GM21381 (cell line): ENCODE data around the gene NCAPG2.
A peak's percentile ranks its signal among the peaks of the same experiment; 100 is the strongest.

ENCODE experiments used
- ATAC-seq: cut with Tn5 transposase; IDR thresholded peaks from one replicate; pipeline ENCODE4 v1.9.1; 2021; ENCODE audit warnings: mild to moderate bottlenecking, moderate library complexity; ENCODE audit not compliant: unreplicated experiment

The NCAPG2 gene

DNA sequence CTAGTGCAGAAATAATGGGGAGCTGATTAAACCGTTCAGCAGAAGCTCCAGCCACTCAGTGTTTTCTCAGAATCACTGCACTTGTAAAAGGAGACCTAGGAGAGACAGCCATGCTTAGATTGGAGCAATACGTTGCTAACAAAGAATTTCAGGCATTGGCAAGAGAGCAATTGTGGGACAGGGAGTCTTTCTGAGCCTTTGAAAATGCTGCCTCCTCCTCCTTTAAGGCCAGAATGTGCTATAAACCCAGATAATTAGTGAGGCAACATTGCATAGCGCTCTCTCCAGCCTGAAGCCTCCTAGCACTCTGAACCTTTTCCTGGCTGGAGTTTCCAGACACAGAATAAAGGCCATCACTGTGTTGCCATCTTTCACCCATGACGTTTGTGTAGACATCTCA, 98.5 kb downstream of the NCAPG2 start:
- ATAC-seq = no peak

DNA sequence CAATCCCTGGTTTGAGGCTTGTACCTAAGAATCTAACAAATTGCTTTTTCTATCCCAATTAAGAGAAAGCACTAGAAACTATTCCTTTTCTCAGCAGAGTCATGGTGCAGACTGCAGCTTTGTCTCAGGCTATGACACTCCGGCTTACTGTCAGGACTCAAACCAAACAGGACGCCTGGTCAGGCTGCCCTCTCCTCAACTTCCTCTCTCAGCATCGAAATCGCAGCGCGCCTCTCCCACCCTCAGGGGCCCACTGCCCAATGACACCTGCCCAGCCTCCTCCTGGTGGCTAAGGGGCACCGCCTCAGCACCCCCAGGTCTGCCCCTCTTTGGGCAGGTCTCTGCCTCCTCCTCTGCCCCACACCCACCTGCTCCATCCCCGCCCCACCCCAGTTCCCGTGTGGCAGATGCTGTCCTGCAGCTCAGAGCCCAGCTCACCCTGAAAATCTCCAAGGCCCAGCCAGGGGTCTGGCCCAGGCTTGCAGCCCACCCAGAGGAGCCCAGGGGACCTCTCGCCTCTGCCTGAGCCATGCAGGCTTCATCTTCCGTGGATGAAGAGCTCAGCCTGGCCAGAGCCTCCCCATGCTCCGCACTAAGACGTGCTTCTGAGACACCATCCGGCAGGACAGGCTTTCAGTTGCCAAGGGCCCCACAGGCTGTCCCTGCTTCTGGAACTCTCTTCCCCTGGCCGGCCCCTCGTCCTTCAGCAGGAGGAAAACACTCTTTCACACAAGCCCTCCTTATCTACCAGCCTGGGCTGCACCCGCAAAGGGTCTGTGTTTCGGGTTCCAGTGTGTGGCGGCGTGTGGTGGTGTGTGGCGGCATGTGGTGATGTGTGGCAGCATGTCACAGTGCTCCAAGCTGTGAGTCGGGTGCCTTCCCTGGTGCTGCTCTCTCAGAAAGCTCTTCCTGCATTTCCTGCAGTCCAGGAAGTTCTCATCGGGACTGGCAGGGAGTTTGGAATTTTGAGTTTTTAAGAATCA, 100.5 kb downstream of the NCAPG2 start:
- peak; percentile 17 for ATAC-seq

DNA sequence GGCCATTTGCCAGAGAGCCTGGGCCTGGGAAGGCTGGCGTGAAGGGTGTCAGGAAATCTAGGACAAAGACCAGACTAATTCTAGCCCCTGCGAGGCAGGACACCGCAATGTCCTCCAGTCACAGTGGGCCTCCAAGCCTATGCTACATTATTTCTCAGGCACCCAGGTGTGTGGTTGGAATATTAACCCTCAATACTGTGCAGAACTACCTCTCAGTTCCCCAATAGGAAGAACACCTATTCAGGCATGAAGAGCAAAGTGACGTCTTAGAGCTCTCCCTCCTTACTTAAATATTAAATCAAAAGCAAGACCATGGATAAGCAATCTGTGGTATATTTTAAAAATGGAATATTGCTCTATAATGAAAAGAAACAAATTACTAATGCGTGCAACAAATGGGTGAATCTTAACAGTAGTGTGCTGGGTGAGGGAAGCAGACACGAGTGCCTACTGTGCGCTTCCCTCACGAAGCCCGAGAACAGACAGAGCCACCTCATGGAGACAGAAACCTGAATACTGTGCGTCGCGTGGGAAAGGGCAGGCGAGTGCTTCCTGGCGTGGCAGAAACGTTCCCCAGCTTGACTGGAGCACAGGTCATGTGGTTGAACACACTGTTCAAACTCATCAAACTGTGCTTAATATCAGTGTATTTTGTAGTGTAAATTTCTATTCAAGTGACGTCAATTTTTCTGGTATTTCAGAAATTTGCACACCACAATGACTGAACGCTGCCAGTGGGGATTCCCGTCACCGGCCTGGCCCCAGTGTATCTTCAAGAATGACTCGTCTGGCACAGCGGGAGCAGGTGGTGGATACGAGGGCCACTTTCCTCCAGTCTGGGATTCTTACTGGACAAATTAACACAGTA, 101.5 kb downstream of the NCAPG2 start:
- peak; percentile 45 for ATAC-seq

DNA sequence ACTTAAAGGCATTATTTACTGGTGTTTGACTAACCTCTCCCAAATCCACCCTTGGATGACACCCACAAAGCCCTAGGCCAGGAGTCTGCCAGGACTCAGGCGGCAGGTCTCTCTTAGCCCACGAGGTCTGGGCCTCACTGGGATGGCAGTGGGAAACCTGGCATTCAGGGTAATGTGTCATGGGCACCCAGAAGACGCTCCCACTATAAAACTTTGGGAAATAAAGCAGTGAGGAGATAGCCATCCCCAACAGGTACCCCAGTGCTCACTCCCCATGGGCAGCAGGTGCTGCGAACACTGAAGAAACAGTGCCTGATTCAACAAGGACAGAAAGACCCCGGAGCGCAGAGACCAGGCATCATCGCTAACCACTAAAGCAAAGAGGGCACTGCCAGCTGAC, 102.6 kb downstream of the NCAPG2 start:
- ATAC-seq = no peak

DNA sequence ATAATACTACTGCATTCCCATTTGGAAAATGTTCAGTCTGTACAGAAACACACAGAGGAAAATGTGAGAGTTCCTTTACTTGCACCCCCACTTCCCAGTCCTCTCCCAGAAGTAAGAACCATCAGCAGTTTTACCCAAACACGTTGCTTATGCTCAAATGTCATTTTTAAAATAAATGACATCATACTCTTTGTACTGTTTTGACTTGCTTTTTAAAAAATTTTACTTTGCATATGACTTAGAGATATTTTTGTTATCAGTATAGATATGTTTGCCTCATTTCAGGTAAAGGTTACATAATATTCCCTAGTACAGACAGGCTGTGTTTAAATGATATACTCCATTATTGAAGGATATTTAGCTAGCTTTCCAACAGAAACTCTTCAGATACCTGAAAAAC, 103.5 kb downstream of the NCAPG2 start:
- no peak for ATAC-seq

DNA sequence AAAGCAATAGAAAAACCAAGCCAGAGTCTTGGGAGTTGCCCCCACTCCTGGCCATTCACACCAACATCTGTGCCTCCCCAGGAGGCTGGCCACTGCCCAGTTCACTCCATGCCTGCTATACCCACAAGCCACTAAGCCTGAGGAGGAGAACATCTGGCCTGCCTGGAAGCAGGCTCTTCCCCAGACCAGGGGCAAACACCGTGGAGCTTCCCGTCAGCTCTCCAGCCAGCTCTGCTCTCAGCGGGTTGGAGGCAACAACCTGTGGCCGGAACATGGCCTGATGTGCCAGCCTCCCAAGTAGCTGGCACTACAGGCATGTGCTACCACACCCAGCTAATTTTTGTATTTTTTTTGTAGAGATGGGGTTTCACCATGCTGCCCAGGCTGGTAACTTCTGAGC, 107.9 kb downstream of the NCAPG2 start:
- no peak for ATAC-seq

DNA sequence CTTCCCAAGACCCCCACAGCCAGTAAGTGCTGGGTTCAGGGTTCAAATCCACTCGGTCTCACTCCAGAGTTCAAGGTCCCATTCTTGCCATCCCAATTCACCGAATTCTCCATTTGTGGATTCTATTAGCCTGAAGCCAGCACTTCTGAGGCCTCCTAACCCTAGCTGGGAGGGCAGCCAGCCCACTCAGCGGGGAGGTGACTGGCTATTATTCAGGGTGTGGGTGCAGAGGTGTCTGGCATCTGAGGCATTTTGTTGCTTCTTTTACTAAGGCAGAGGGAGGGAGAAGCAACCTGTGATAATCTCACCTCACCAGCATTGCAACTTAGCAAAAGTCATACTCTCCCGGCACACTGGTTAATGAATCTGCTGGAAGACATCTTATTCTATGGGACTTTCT, 108.3 kb downstream of the NCAPG2 start:
- ATAC-seq = no peak

DNA sequence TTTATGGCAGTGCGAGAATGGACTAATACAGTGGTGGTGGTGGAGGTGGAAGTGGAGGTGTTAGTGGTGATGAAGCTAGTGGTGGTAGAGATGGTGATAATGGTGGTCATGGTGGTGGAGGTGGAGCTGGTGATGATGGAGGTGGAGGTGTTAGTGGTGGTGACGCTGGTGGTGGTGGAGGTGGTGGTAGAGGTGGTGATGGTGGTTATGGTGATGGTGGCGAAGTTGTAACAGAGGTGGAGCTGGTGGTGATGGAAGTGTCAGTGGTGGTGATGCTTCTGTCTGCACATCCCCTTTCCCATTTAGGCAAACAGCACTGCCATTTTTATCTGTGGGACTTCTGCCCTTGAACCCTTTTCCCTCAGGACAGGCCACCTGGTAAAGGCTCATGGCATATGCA, 109.5 kb downstream of the NCAPG2 start:
- no peak for ATAC-seq

DNA sequence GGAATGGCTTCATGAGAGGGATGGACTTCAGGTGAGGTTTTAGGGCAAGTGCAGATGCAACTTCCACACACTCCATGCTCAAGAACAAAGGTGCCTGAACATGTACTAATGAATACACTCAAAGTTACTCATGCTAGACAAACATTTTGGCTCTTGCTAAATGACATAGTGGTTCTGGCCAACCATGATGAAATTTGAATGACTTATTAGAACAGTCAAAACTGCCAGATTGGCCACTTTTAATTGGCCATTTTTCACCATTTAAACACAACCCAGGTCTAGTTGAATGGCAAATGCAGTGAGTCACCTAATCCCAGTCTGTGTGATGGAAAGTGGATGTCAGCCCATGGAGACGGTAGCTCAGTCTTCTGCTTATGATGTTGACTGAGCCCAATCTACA, 112.1 kb downstream of the NCAPG2 start:
- no peak for ATAC-seq

DNA sequence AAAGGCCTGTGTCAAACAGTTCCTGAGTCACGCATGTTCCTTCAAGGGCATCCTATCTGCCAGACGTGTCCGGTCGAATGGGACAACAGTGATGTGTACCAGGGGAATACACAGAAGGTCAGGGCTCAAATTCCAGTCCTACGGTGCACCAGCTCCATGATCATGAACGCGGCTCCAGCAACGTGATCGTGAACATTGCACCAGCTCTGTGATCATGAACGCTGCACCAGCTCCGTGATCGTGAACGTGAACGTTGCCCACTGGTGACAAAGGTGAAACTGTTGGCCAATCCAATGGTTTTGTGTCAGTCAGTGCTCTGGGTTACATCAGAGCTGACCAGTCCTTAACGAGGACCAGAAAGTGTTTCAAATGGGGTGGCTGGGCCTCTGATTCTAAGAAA, 112.7 kb downstream of the NCAPG2 start:
- ATAC-seq = no peak

DNA sequence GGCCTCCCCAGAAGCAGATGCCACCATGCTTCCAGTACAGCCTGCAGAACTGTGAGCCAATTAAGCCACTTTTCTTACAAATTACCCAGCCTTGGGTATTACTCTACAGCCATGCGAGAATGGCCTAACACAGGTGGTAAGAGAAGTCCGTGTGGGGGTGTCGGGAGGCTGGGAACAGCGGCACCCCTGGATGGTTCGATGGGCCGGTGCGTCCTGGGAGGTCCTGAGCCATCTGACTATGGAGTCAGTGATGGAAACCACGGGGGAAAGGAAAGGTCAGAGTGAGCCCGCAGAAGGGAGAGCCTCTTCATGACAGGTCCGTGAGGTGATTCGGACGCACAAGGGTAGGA, 114.4 kb downstream of the NCAPG2 start:
- no peak for ATAC-seq

DNA sequence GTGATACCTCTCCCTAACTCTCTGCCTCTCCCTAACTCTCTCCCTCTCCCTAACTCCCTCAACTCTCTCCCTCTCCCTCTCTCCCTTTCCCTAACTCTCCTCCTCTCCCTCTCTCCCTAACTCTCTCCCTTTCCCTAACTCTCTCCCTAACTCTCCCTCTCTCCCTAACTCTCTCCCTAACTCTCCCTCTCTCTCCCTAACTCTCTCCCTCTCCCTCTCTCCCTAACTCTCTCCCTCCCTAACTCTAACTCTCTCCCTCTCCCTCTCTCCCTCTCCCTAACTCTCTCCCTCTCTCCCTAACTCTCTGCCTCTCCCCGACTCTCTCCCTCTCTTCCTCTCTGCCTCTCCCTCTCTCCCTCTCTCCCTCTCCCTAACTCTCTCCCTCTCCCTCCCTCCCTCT, 115.0 kb downstream of the NCAPG2 start:
- no peak for ATAC-seq

DNA sequence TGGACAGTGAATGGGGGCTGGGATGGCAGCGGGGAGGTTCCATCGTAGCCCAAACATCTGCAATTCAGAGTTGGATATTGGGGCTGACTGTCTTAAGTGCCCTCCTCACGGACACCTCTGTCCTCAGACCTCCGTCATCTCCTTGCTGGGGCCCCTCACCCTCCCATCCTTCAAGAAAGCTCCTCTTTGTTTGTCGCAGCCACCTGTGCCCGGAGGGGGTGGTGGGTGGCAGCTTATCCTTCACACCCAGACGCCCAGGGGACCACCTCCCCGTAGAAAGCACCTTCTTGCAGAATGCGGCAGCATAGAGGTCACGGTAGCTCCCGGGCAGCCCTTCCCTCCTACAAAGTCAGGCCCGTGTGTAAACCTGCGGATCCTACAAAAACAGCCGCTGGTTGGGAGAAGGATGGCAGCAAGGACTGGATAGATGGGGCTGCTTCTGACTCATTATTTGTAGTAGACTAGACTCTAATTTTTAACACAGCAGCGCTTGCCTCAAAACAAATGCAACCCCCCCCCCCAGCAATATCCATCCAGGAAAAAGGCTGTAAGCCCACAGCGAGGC, 115.6 kb downstream of the NCAPG2 start:
- no peak for ATAC-seq

DNA sequence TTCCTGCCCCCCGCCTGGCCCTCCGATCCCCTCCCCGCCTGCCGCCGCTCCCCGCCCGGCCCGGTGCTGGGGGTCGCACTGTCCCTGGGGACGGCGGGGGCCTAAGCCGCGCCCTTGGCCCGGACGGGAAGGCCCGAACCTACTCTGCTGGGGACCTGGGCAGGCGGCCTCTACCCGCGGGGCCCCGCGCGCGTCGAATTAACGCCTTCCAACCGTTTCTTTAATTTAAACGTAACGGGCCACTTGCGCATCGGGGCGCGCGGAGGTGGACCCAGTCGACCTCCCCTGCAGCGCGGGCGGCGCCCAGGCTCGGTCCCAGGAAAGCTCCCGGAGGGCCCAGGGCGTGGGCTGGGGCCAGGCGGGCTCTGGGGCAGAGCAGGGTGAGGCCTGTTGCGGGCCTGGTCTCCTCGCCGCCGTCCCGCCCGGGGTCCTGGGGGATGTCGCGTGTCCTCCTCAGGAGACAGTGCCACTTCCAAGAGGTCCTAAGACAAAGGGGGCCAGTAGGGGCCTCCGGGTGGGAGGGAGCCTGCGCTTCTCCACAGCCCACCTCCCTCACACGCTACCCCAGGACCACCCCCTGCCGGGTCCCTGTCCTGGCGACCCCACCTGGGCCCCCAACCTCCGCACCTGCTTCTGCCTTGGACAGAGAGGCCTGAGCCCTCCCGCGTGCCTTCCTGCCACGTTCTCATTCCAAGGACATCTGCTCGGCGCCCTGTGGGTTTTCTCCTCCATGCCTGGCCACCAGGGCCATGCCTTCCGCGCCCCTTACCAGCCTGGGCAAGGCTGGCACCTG, 116.3 kb downstream of the NCAPG2 start:
- no peak for ATAC-seq

DNA sequence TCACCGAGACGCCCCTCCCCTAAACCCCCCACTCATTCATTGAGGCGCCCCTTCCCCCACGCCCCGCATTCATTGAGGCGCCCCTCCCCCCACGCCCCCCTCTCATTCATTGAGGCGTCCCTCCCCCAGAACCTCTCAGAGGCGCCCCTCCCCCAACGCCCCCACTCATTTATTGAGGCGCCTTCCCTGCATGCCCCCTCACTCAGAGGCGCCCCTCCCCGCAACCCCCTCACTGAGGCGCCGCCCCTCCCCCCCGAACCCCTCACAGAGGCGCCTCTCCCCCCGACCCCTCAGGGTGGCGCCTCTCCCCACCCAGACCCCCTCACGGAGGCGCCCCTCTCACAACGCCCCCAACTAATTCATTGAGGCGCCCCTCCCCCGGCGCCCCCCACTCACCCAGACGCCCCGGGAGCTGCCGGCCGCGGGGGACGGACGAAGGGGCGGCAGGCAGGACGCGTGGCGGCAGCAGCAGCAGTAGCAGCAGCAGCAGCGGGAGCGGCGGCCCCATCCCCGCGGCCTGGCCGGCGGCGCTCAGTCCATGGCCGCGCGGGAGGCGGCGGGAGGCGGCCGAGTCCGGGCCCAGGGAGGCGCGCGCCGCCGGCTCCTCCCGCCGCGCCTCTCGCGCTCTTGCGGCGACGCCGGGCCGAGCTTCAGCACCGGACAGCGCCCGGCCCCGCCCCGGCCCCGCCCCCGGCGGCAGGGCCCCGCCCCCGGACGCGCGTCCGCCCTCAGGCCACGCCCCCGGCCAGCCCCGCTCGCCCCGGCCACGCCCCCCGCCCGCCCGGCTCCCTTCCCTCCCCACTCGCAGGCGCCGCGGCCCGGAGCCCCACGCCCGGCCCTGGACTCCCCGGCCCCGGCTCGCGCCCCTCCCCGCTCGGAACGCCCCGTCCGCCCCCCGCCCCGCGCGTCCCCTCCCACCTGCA, 117.2 kb downstream of the NCAPG2 start, which contains the start of gene PTPRN2:
Gene PTPRN2 (minus strand): TSS at position 662 of the 923 bp plus-strand sequence.
- ATAC-seq = no peak

DNA sequence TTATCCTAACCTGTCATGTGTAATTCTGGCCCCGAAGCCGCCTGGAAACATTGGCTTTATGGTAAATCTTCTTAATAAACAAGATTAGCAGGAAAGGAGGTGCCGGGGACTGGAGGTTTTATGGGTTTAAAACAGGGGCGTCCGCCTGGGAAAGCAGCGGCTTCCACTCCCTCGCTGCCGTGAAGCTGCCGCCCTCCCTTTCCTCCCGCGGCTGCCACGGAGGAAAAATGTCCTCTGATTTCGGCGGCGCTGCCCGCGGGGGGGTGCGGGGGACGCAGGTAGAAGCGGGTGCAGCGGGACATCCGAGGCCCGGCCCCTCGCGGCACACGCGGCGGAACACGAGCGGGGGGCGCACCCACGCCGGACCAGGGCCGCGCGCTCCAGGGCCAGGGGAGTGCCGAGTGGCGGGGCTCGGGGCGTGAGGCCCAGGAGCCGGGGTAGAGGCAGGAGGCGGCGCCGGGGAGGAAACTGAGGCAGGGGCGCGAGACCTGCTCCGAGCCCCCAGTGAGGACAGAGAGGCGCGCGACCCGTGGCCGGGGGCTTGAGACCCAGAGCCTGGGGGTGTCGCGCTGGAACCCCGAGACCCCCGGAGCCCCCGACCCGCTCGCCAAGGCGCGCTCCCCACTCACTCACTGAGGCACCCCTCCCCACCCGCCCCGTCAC, 118.0 kb downstream of the NCAPG2 start:
- ATAC-seq = no peak

DNA sequence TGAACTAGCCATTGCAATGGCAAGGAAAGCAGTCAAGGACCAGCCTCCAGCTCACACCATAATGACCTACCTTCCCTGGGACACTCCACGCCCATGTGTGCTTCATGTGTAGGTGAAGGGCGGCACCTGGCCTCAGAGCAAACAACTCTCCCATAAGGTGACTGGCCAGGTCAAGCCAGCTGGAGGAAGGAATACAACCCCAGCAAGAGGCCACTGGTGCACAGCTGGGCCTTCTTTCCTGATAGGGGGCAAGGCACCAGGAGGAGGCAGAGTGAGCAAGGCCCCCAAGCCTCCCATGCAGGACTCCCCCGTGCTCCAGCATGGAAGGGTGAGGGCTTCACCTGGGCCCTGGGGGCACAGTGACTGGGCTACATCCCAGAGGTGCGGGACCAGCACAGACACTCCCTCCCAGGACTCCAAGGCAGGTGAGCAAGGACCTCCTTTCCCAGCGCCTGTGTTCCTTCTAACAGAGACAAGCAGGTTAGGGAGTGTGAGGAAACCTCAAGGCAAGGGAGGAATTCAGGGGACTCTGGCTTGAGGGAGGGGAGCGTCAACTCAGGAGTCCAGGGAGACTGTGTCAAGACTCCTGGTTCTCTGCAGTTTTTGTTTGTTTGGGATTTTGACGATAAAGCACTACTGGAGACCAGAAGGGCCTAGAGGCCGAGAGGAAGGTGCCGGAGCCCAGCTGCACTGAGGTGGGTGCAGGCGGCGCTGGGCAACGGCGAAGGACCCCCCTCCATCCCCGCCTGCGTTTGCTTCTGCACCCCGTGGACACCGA, 118.7 kb downstream of the NCAPG2 start:
- no peak for ATAC-seq

DNA sequence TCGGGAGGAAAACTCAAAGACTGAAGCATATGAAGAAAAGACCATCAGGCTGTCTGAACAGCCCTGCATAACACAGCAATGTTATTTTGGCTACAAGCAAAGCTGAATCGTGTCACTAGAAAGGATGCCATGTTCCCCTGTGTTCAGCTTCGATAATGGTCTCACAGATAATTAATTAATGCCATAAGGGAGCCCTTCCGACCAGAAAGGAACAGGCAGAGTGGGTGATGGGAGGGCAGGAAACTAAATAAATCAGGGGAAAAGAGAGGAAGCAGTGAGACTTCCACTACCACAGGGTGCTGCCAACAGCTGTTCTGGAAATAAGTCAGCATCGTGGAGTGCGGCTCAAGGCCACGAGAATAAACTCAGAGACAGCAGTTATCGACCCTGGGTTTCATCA, 120.2 kb downstream of the NCAPG2 start:
- ATAC-seq = no peak
